Keratinocyte (primary cell): ENCODE data around the gene CCDC87.

Experiments used
- CTCF ChIP-seq, 3 experiments: IDR thresholded peaks in 1 of 3; conservative IDR thresholded peaks in 1 of 3; optimal IDR thresholded peaks in 1 of 3; 2 replicates in 2 of 3; 3 replicates in 1 of 3; pipeline versions ENCODE3 to v1.5.1; 2011; ENCODE audit warnings: low read length in 3 of 3, mild to moderate bottlenecking in 3 of 3, moderate library complexity in 2 of 3, control low read depth in 1 of 3, inconsistent platforms in 1 of 3; ENCODE audit not compliant: insufficient read depth in 2 of 3; ENCODE audit errors: extremely low read depth in 1 of 3
- EZH2 ChIP-seq: IDR thresholded peaks from one replicate; pipeline ENCODE4 v1.6.1; 2012; ENCODE audit warnings: inconsistent platforms, mild to moderate bottlenecking, low read length, moderate library complexity

GRCh38 chr11:66581261-66581660 is 11.6 kb downstream of the CCDC87 start:
- TF ChIP-seq CTCF (optimal IDR thresholded peaks at IDR 0.05 in 1 of 3, IDR thresholded peaks at IDR 0.05 in 1 of 3, conservative IDR thresholded peaks at IDR 0.05 in 1 of 3; ENCODE audit: extremely low read depth in 1 of 3, insufficient read depth in 2 of 3, low read length in 3 of 3) (no peak), EZH2 (no peak)
